Mesodermal cell (in vitro differentiated cells): ENCODE results near the gene DEAF1.

ENCODE experiments used
- H3K27ac ChIP-seq: 2 replicates; pipeline ENCODE4 v1.7.0; 2013; ENCODE audit warnings: mild to moderate bottlenecking, low read depth, low read length, moderate library complexity; ENCODE audit not compliant: severe bottlenecking
- H3K36me3 ChIP-seq: 2 replicates; pipeline ENCODE4 v1.7.1; 2013; ENCODE audit warnings: mild to moderate bottlenecking, low read length, moderate library complexity; ENCODE audit not compliant: control insufficient read depth, insufficient read depth
- H3K4me1 ChIP-seq: one replicate; pipeline ENCODE4 v1.7.1; 2013; ENCODE audit warnings: mild to moderate bottlenecking, low read length; ENCODE audit not compliant: insufficient read depth, control insufficient read depth, poor library complexity, severe bottlenecking
- H3K4me3 ChIP-seq: 2 replicates; pipeline ENCODE4 v1.7.0; 2013; ENCODE audit warnings: low read length, control low read depth, mild to moderate bottlenecking; ENCODE audit not compliant: insufficient read depth, poor library complexity, severe bottlenecking; ENCODE audit errors: extremely low read depth
- H3K9me3 ChIP-seq: 2 replicates; pipeline ENCODE4 v1.7.1; 2013; ENCODE audit warnings: mild to moderate bottlenecking, low read length, moderate library complexity; ENCODE audit not compliant: control insufficient read depth
- WGBS, 2 experiments: methylation state at CpG; one replicate each; pipeline ENCODE4 v1.1.5; 2013; ENCODE audit warnings: missing lambda C conversion rate in 2 of 2; ENCODE audit not compliant: insufficient coverage in 2 of 2; 5-methylcytosine and 5-hydroxymethylcytosine counted together

The DEAF1 gene

GRCh38 chr11:727859-728748, 33.1 kb upstream of the DEAF1 start:
- H3K9me3 ChIP-seq = no peaks in the 10 kb centered on the region
- WGBS, 2 experiments = 35 to 40% methylated on average over 27 to 28 of the region's 31 CpGs
- no peaks in the 10 kb centered on the region for H3K36me3 ChIP-seq
- no peaks in the 10 kb centered on the region for H3K4me1 ChIP-seq
- H3K27ac ChIP-seq = no peak overlapping the region
- no peak overlapping the region for H3K4me3 ChIP-seq

DNA sequence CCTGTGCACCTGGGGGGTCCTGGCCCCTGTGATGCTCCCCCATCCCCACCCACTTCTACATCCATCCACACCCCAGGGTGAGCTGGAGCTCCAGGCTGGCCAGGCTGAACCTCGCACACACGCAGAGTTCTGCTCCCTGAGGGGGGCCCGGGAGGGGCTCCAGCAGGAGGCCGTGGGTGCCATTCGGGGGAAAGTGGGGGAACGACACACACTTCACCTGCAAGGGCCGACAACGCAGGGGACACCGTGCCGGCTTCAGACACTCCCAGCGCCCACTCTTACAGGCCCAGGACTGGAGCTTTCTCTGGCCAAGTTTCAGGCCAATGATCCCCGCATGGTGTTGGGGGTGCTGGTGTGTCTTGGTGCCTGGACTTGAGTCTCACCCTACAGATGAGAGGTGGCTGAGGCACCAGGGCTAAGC, 32.3 kb upstream of the DEAF1 start:
- WGBS, 2 experiments = 92 to 94% methylated on average over 11 to 12 of the region's 12 CpGs
- Histone ChIP-seq H3K27ac (no peak overlapping the region), H3K9me3 (no peaks in the 10 kb centered on the region), H3K4me3 (no peak overlapping the region), H3K4me1 (no peaks in the 10 kb centered on the region), H3K36me3 (no peaks in the 10 kb centered on the region)

DNA sequence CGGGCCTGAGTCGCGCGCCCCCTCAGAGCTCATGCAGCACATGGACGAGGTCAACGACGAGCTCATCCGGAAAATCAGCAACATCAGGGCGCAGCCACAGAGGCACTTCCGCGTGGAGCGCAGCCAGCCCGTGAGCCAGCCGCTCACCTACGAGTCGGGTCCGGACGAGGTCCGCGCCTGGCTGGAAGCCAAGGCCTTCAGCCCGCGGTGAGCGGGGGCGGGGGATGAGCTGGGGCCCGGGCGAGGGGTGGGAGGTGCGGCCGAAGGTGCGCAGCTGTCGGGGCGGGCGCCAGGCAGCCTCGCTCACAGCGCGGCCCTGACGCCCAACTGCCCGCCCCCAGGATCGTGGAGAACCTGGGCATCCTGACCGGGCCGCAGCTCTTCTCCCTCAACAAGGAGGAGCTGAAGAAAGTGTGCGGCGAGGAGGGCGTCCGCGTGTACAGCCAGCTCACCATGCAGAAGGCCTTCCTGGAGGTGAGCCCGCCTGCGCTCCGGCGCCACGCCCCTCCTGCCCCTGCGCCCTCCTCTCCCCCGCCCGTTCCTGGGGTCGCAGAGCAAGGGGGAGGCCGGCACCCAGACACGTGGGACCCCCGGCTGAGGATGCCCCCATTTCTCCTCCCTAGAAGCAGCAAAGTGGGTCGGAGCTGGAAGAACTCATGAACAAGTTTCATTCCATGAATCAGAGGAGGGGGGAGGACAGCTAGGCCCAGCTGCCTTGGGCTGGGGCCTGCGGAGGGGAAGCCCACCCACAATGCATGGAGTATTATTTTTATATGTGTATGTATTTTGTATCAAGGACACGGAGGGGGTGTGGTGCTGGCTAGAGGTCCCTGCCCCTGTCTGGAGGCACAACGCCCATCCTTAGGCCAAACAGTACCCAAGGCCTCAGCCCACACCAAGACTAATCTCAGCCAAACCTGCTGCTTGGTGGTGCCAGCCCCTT, 31.5 kb upstream of the DEAF1 start:
- H3K9me3 ChIP-seq = no peaks in the 10 kb centered on the region
- H3K4me1 ChIP-seq = no peaks in the 10 kb centered on the region
- H3K27ac ChIP-seq = no peak overlapping the region
- 42 to 45% methylated on average over 36 to 54 of the region's 61 CpGs for WGBS, 2 experiments
- no peaks in the 10 kb centered on the region for H3K36me3 ChIP-seq
- no peak overlapping the region for H3K4me3 ChIP-seq

DNA sequence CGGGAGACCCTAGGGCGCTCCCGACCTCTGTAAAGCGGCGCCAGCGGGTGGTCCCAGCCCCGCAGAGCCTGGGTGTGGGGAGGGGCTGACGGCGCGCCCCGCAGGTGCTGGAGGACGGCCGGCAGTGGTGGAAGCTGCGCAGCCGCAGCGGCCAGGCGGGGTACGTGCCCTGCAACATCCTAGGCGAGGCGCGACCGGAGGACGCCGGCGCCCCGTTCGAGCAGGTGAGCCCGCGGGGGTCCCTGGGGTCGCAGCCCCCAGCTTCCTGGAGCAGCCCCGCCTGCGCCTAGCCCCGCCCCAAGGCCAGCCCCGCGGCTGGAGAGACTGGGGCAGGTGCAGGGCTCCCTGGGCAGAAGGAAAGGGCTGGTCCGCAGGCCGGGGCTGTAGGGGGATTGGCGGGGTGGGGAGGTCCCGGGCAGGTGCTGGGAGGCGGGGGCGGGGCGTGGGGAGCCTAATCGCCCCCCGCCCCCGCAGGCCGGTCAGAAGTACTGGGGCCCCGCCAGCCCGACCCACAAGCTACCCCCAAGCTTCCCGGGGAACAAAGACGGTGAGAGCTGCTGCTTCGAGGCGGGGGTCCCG, 30.7 kb upstream of the DEAF1 start:
- Histone ChIP-seq H3K36me3 (no peaks in the 10 kb centered on the region), H3K9me3 (no peaks in the 10 kb centered on the region), H3K27ac (no peak overlapping the region), H3K4me1 (no peaks in the 10 kb centered on the region), H3K4me3 (no peak overlapping the region)
- WGBS, 2 experiments = 30 to 35% methylated on average over 19 to 22 of the region's 53 CpGs

DNA sequence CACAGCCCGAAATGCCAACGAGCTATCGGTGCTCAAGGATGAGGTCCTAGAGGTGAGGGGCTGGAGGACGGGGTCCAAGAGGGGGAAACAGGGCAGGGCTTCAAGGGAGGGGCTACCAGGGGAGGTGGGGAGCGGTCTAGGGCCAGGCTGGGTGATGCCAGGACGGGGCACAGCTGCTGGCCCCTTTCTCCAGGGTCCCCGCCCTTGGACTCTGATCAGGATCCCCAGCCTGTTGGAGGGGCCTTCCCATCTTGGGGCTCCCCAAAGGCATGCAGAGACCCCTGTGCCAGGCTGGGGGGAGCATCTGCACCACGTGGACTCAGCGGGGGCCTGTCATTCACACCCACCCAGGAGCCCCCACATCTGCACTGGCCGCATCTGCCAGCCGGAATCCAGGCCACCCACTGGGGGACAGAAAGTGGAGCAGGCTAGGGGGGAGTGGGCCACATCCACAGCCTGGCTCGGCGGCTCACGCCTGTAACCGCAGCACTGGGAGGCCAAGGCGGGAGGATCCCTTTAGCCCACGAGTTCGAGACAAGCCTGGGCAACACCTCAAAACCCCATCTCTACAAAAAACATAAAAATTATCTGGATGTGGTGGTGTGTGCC, 29.9 kb upstream of the DEAF1 start:
- Histone ChIP-seq H3K4me3 (no peak overlapping the region), H3K36me3 (peaks cover 2% of the 10 kb centered on the region), H3K9me3 (no peaks in the 10 kb centered on the region), H3K4me1 (no peaks in the 10 kb centered on the region), H3K27ac (no peak overlapping the region)
- 85 to 87% methylated on average over 10 to 13 of the region's 18 CpGs for WGBS, 2 experiments

- Histone ChIP-seq H3K9me3 (no peaks in the 10 kb centered on the region), H3K4me1 (no peaks in the 10 kb centered on the region), H3K4me3 (no peak overlapping the region), H3K36me3 (peaks cover 4% of the 10 kb centered on the region), H3K27ac (no peak overlapping the region)
- 80 to 84% methylated on average over 16 to 18 of the region's 19 CpGs for WGBS, 2 experiments
These were observed 29.2 kb upstream of the DEAF1 start for GRCh38 chr11:724049-724777.

GRCh38 chr11:723120-723883, 28.3 kb upstream of the DEAF1 start:
- Histone ChIP-seq H3K27ac (no peak overlapping the region), H3K4me3 (no peak overlapping the region), H3K36me3 (peaks cover 4% of the 10 kb centered on the region), H3K4me1 (no peaks in the 10 kb centered on the region), H3K9me3 (no peaks in the 10 kb centered on the region)
- WGBS, 2 experiments = 78 to 91% methylated on average over 5 of the region's 8 CpGs

- no peak overlapping the region for H3K4me3 ChIP-seq
- H3K9me3 ChIP-seq = no peaks in the 10 kb centered on the region
- H3K36me3 ChIP-seq = peaks cover 4% of the 10 kb centered on the region
- WGBS, 2 experiments = 92 to 93% methylated on average over 14 of the region's 20 CpGs
- no peaks in the 10 kb centered on the region for H3K4me1 ChIP-seq
- no peak overlapping the region for H3K27ac ChIP-seq
These were observed 27.4 kb upstream of the DEAF1 start for GRCh38 chr11:722346-722811.

DNA sequence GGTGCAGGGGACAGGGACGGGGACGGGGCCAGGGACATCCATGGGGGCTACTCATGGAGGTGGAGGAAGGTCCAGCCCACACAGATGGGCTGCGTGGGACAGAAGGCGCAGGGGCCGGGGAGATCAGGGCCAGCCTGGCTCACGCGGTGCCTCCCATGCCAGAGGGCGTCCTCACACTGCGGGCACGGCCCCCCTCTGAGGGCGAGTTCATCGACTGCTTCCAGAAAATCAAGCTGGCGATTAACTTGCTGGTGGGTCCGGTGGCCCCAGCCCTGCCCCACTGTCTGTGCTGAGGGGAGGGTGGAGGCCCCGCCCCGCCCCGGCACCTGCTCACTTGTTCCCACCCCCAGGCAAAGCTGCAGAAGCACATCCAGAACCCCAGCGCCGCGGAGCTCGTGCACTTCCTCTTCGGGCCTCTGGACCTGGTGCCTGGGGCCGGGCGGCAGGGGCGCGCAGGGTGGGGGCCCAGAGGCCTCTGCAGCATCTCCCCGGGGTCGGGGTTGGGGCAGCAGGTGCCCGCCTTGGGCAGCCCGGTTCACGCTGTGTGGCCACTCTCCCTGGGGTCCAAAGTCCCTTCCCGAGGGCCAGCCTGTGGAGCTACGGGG, 26.8 kb upstream of the DEAF1 start:
- Histone ChIP-seq H3K36me3 (peaks cover 4% of the 10 kb centered on the region), H3K4me1 (no peaks in the 10 kb centered on the region), H3K4me3 (no peak overlapping the region), H3K27ac (no peak overlapping the region), H3K9me3 (no peaks in the 10 kb centered on the region)
- 87% methylated on average over 27 to 33 of the region's 33 CpGs for WGBS, 2 experiments
